Spleen (tissue), 7 donors: ENCODE data around the gene CATSPERB.

Experiments
- CTCF ChIP-seq, 11 experiments: fragments of 200-600 bp in 7 of 11; fragments of 450-650 bp in 4 of 11; sonication (generic) in 4 of 11; IDR thresholded peaks in 8 of 11; conservative IDR thresholded peaks in 3 of 11; 1 replicate in 7 of 11; 2 replicates in 4 of 11; pipeline versions ENCODE4 v1.4.0 to v1.8.0; 2016 to 2021; ENCODE audit warnings: antibody characterized with exemption in 11 of 11, inconsistent platforms in 4 of 11, mild to moderate bottlenecking in 1 of 11
- POLR2A ChIP-seq, 3 donors: fragments of 450-650 bp; IDR thresholded peaks; one replicate each; pipeline ENCODE4 v1.5.1; 2017; ENCODE audit warnings: antibody characterized with exemption in 3 of 3, mild to moderate bottlenecking in 1 of 3
- POLR2AphosphoS5 ChIP-seq, 3 donors: sonication (generic); formaldehyde crosslinking; IDR thresholded peaks; one replicate each; pipeline ENCODE4 v1.5.1; 2017; ENCODE audit warnings: antibody characterized with exemption in 3 of 3
- donor health status: DM: no; HTN: no; CAD: no; lungs with moderate emphysema.
- donor health status: DM: no; HTN: no; CAD: no.
- donor health status: DM: no; HTN: no; CAD: no.

- TF ChIP-seq POLR2AphosphoS5 (IDR thresholded peaks at IDR 0.05) (no peak), POLR2A (IDR thresholded peaks at IDR 0.05) (no peak), CTCF (IDR thresholded peaks at IDR 0.05 in 8 of 11, conservative IDR thresholded peaks at IDR 0.05 in 3 of 11) (no peak)
These were observed 5.7 kb upstream of the CATSPERB start for GRCh38 chr14:91737619-91738018.
